Heart right ventricle (tissue), 16 donors: ENCODE measurements around the gene NCS1. TPM values are rescaled to one million over a fixed set of nuclear protein-coding genes. Genes with fewer than 3 reads are reported as not detected.
A peak's percentile ranks its signal among the peaks of the same experiment; 100 is the strongest.

Experiments
- ATAC-seq, 8 donors: fragments of 200-7000 bp; cut with Tn5 transposase; one replicate each; pipeline ENCODE4 v1.9.1; 2020; ENCODE audit warnings: mild to moderate bottlenecking in 8 of 8, moderate library complexity in 8 of 8, moderate number of reproducible peaks in 1 of 8
- DNase-seq, 2 donors: peaks; one replicate each; pipeline ENCODE4 v3.0.0-alpha.2; 2020
- H3K27ac ChIP-seq, 10 donors: fragments of 200-600 bp; sonication (generic) in 2 of 10; one replicate each; pipeline versions ENCODE4 v1.5.0 to v1.8.0; 2020 to 2022; ENCODE audit warnings: mild to moderate bottlenecking in 3 of 10
- H3K27me3 ChIP-seq, 7 donors: fragments of 200-600 bp; one replicate each; pipeline ENCODE4 v1.8.0; 2021 to 2022; ENCODE audit warnings: mild to moderate bottlenecking in 2 of 7
- H3K36me3 ChIP-seq, 9 donors: fragments of 200-600 bp; sonication (generic) in 1 of 9; one replicate each; pipeline versions ENCODE4 v1.5.0 to v1.8.0; 2020 to 2022; ENCODE audit warnings: mild to moderate bottlenecking in 2 of 9
- H3K4me1 ChIP-seq, 9 donors: fragments of 200-600 bp; sonication (generic) in 1 of 9; one replicate each; pipeline versions ENCODE4 v1.5.0 to v1.8.0; 2020 to 2022; ENCODE audit warnings: mild to moderate bottlenecking in 4 of 9
- H3K4me3 ChIP-seq, 10 donors: fragments of 200-600 bp; sonication (generic) in 2 of 10; one replicate each; pipeline versions ENCODE4 v1.5.0 to v1.8.0; 2020 to 2022; ENCODE audit warnings: mild to moderate bottlenecking in 7 of 10, moderate library complexity in 2 of 10
- H3K9me3 ChIP-seq, 11 donors: fragments of 200-600 bp in 10 of 11; sonication (generic) in 2 of 11; one replicate each; pipeline versions ENCODE4 v1.5.0 to v1.8.0; 2013 to 2022; ENCODE audit warnings: mild to moderate bottlenecking in 2 of 11, control low read depth in 1 of 11, moderate library complexity in 1 of 11
- WGBS, 2 donors: extraction: QIAGEN DNeasy Blood & Tissue Kit; methylation state at CpG; one replicate each; pipeline ENCODE4 v1.1.7; 2013; ENCODE audit warnings: inconsistent platforms in 1 of 2; 5-methylcytosine and 5-hydroxymethylcytosine counted together
- intact Hi-C, 10 donors: fragments of 100-400 bp; cut with DNase I; formaldehyde crosslinking; loops; one replicate each; pipeline versions ENCODE4 v1.11.1 to v1.14.2; 2022
- long read RNA-seq, 3 donors: library from polyadenylated mRNA; unstranded; transcript quantifications; one replicate each; pipeline ENCODE4 v2.0.0, GENCODE V29; 2020 to 2021
- polyA plus RNA-seq, 2 donors: library from polyadenylated mRNA; stranded (reverse); fragments of 200-250 nt; gene quantifications; one replicate each; pipeline ENCODE4 v1.2.3, GENCODE V29; 2013
- total RNA-seq, 10 donors: library from RNA; stranded (reverse); fragmentation: NEBNext Ultra II Directional in 3 of 10; extraction: Animal tissue kit (Norgen Biotek cat#: 25700) in 3 of 10; gene quantifications; one replicate each; pipeline versions ENCODE4 v1.2.1 to v1.2.4, GENCODE V29; 2021 to 2023
- TF ChIP-seq, protein P1 (sequence below), 9 donors: fragments of 200-600 bp; sonication (generic) in 2 of 9; IDR thresholded peaks; one replicate each; pipeline versions ENCODE4 v1.5.0 to v1.8.0; 2021 to 2022; ENCODE audit warnings: antibody characterized with exemption in 9 of 9, mild to moderate bottlenecking in 5 of 9, moderate library complexity in 1 of 9
- donor health status: Arrhythmogenic right ventricular cardiomyopathy.
- donor health status: ischemic (EF 13 %, LVEDD 7.1; RV severe dilation, severe dysfunction).
- donor health status: healthy with polysubstance abuse.
- donor health status: DM: no; HTN: yes; CAD: no.
- donor health status: DM: no; HTN: no; CAD: no.
- donor health status: ischemic (EF 25% LVEDD 6.9; RV normal size, moderate dysfunction).
- donor health status: ischemic (EF 25% LVEDD 5.7; RV mildly dilated, moderate dysfunction).
- donor health status: healthy.
- donor health status: DM: yes; HTN: yes; CAD: no.
- donor health status: Ischemic cardiomyopathy.
- donor health status: ischemic (EF 35%, LVEDD 5.7; RV mildly dilated, moderate dysfunction).
- donor health status: nonischemic (EF 11% LVEDD 7.7; RV severe dilation, severe dysfunction).
- donor health status: DM: yes; HTN: yes; CAD: no.
- donor health status: PGD.
- donor health status: ischemic (EF 29% LVEDD 5.4; RV normal size, mild dysfunction).
- donor health status: nonischemic (EF 23%, LVEDD 6.1; RV moderate dilation, normal function).

NCS1 gene
- 10 to 100 TPM in 3 of 10 donors, 1 to 10 TPM in 7; 3.6 to 16.2 (median 7.0) TPM for total RNA-seq
- polyA plus RNA-seq, result 1 to 10 TPM; 2.0 to 8.0 TPM
- long read RNA-seq, donor 1, full-length matches to known transcripts, result 7 of 10 reads
- long read RNA-seq, donor 1, partial matches to known transcripts, result 0 of 10 reads
- long read RNA-seq, donor 1, other reads (novel, unspliced or antisense), result 3 of 10 reads
- long read RNA-seq, donor 2, full-length matches to known transcripts, result 2 of 5 reads
- long read RNA-seq, donor 2, partial matches to known transcripts, result 1 of 5 reads
- long read RNA-seq, donor 2, other reads (novel, unspliced or antisense), result 2 of 5 reads
- long read RNA-seq, donor 3, partial matches to known transcripts, result 0 of 5 reads
- long read RNA-seq, donor 3, other reads (novel, unspliced or antisense), result 5 of 5 reads

DNA sequence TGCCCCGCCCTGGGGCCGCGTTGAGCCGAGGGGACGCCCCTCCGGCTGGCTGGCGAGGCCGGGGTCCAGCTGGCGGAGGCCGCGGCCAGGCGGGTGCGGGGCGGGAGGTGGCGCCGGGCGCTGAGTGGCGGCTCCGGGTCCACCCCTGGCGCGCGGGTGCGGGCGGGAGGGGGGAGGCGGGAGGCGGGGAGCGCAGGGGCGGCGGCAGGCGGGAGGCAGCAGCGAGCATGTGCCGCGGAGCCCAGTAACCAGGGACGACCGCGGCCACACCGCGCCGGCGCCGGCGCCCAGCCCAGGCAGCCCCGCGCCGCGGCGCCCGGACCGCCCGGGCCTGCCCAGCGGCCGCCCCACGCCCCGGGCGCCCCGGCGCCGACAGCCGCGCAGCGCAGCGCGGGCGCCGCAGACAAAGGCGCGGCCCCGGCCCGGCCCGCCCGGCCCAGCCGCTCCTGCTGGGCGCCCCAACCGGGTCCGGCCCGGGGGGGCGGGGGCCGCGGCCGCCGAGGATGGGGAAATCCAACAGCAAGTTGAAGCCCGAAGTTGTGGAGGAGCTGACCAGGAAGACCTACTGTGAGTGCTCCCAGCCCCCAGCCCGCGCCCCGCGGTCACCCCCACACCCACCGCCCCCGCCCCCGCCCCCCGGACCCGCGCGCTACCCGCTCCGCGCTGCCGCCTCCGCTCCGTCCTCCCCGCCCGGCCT lies at the start of gene NCS1:
NCS1 (plus strand) TSS at position 244 of the 697 bp plus-strand sequence; CDS start at position 504, 260 bp downstream.
- Histone ChIP-seq H3K4me1 (peaks cover 0 to 19% (median 9%) of the 10 kb centered on the region in 9 donors), H3K27ac (peak within 1 kb of the TSS in 4 of 10 donors; percentile 25 to 66 (median 39)), H3K27me3 (peaks cover 0 to 32% (median 6%) of the 10 kb centered on the region in 7 donors), H3K36me3 (no peaks in the 10 kb centered on the region), H3K9me3 (no peaks in the 10 kb centered on the region), H3K4me3 (peak within 1 kb of the TSS; percentile 28 to 62 (median 57))
- ATAC-seq, result peak; percentile 72 to 93 (median 86)
- peak; percentile 64 to 77 for DNase-seq
- intact Hi-C loops, result no loop called here
- 0% methylated on average over 23 to 93 of the region's 101 CpGs for WGBS, 2 donors
- TF ChIP-seq, protein P1, sequence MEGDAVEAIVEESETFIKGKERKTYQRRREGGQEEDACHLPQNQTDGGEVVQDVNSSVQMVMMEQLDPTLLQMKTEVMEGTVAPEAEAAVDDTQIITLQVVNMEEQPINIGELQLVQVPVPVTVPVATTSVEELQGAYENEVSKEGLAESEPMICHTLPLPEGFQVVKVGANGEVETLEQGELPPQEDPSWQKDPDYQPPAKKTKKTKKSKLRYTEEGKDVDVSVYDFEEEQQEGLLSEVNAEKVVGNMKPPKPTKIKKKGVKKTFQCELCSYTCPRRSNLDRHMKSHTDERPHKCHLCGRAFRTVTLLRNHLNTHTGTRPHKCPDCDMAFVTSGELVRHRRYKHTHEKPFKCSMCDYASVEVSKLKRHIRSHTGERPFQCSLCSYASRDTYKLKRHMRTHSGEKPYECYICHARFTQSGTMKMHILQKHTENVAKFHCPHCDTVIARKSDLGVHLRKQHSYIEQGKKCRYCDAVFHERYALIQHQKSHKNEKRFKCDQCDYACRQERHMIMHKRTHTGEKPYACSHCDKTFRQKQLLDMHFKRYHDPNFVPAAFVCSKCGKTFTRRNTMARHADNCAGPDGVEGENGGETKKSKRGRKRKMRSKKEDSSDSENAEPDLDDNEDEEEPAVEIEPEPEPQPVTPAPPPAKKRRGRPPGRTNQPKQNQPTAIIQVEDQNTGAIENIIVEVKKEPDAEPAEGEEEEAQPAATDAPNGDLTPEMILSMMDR (IDR thresholded peaks at IDR 0.05), result peak in 1 of 9 donors; percentile 5

DNA sequence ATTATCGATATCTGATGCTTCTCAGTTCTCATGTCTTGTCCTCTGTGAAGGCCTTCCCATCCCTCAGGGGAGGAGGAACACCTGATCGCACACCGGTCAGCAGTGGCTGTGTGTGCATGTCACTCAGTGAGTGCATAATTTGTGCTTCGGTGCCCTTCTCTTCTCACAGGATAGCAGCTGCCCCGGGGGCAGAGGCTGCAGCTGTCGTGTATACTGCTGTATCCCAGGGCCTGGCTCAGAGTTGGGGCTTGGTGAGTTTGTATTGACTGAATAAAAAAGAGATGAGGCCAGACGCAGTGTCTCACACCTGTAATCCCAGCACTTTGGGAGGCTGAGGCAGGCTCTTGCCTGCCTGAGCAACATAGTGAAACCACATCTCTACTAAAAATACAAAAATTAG lies 49.7 kb upstream of the NCS1 start:
- ATAC-seq (no peak), DNase-seq (no peak)
- Histone ChIP-seq H3K36me3 (peaks cover 0 to 98% (median 26%) of the 10 kb centered on the region in 9 donors), H3K4me3 (no peak overlapping the region), H3K27me3 (no peaks in the 10 kb centered on the region), H3K27ac (no peak overlapping the region), H3K9me3 (no peaks in the 10 kb centered on the region), H3K4me1 (peaks cover 0 to 20% (median 4%) of the 10 kb centered on the region in 9 donors)
- TF ChIP-seq, protein P1 (IDR thresholded peaks at IDR 0.05), result no peak
- WGBS, 2 donors, result 87 to 89% methylated on average over 7 of the region's 7 CpGs
- intact Hi-C loops, result no loop called here

DNA sequence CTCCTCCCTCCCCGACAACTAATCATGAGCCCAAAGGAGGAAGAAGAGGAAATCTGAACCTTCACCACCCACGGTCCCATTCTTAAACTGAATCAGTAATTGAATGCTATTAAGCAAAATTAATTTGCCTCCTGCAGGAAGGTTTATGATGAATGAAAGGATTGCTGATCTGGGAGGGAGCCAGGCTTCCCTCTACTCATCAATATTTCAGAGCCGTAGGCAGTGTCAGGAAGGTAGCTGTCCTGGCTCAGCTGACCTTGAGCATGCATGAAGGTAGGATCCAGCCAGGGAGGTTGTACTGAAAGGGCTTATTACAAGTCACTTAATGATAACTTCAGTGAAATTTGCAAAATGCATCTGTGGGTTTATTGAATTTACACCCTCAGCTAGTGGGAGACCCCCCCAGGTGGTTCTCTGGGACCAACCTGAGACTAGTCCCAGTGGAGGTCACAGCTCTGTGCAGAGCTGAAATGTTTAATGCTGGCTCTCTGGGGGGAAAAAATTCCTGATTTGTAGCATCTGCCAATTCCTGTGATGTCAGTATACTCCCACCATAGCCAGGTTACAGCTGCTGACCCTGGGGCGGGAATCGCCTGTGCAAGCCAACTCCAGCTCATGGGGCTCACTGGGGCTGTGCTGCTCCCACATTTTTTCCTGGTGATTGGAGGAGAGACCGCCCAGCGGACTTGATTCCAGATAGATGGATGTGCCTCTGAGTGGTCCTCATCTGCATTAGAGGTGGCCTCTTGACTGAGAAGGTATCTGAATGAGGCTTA lies 47.9 kb upstream of the NCS1 start:
- TF ChIP-seq, protein P1 (IDR thresholded peaks at IDR 0.05), result no peak
- peaks cover 0 to 96% (median 31%) of the 10 kb centered on the region in 9 donors for H3K36me3 ChIP-seq
- H3K9me3 ChIP-seq, result no peaks in the 10 kb centered on the region
- H3K27me3 ChIP-seq, result no peaks in the 10 kb centered on the region
- no peak for ATAC-seq
- peaks cover 2 to 29% (median 12%) of the 10 kb centered on the region in 9 donors for H3K4me1 ChIP-seq
- WGBS, 2 donors, result 80 to 87% methylated on average over 7 of the region's 7 CpGs
- DNase-seq, result no peak
- H3K27ac ChIP-seq, result no peak overlapping the region
- no peak overlapping the region for H3K4me3 ChIP-seq
- intact Hi-C loops, result no loop called here
